Measurements from ENCODE around the gene TBXA2R.

DNA sequence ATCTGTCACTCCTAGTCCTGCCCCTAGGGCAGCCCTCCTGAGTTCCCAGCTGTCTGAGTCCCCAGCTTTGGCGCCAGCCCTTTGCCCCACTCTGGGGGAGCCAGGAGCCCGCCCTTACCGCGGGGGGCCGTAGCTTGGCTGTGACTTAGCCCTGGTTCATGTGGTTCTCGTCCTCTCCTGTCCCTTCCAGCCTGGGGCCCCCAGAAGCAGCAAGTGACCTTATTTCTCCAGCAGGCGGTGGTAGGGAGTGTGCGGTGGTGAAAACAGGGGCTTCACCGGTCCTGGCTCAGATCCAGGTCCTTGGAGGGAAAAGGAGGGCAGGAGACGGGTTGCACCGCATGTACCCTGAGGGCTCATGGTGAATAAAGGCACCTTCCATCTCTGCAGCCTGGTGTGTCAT is 13.5 kb downstream of the TBXA2R start:
- TF ChIP-seq, protein P1, sequence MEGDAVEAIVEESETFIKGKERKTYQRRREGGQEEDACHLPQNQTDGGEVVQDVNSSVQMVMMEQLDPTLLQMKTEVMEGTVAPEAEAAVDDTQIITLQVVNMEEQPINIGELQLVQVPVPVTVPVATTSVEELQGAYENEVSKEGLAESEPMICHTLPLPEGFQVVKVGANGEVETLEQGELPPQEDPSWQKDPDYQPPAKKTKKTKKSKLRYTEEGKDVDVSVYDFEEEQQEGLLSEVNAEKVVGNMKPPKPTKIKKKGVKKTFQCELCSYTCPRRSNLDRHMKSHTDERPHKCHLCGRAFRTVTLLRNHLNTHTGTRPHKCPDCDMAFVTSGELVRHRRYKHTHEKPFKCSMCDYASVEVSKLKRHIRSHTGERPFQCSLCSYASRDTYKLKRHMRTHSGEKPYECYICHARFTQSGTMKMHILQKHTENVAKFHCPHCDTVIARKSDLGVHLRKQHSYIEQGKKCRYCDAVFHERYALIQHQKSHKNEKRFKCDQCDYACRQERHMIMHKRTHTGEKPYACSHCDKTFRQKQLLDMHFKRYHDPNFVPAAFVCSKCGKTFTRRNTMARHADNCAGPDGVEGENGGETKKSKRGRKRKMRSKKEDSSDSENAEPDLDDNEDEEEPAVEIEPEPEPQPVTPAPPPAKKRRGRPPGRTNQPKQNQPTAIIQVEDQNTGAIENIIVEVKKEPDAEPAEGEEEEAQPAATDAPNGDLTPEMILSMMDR (optimal IDR thresholded peaks at IDR 0.05 in 1 of 3, IDR thresholded peaks at IDR 0.05 in 1 of 3, conservative IDR thresholded peaks at IDR 0.05 in 1 of 3; ENCODE audit: extremely low read depth in 1 of 3, insufficient read depth in 2 of 3, low read length in 3 of 3), result no peak
- TF ChIP-seq EZH2 (IDR thresholded peaks at IDR 0.05; ENCODE audit: low read length), result no peak

Measured in keratinocyte (primary cell).